Lung (tissue), 12 donors: ENCODE results near the gene CA5A. TPM values are rescaled to one million over a fixed set of nuclear protein-coding genes. Genes with fewer than 3 reads are reported as not detected.

Experiments used
- ATAC-seq: fragments of 200-7000 bp; cut with Tn5 transposase; one replicate; pipeline ENCODE4 v1.9.1; 2020; ENCODE audit warnings: moderate number of reproducible peaks; ENCODE audit not compliant: insufficient read depth, low FRiP score
- DNase-seq, 3 donors: peaks; one replicate each; pipeline ENCODE4 v3.0.0-alpha.2; 2013 to 2017
- H3K27ac ChIP-seq, 2 donors: one replicate each; pipeline ENCODE4 v1.5.1; 2013; ENCODE audit warnings: mild to moderate bottlenecking in 2 of 2, moderate library complexity in 2 of 2, control low read depth in 1 of 2, inconsistent platforms in 1 of 2, low read depth in 1 of 2, low read length in 1 of 2
- H3K27me3 ChIP-seq, 3 donors: one replicate each; pipeline ENCODE4 v1.5.1; 2013; ENCODE audit warnings: low read length in 2 of 3; ENCODE audit not compliant: control insufficient read depth in 3 of 3, insufficient read depth in 3 of 3
- H3K36me3 ChIP-seq, 4 donors: one replicate each; pipeline ENCODE4 v1.5.1; 2013; ENCODE audit warnings: low read length in 4 of 4, mild to moderate bottlenecking in 1 of 4, moderate library complexity in 1 of 4; ENCODE audit not compliant: control insufficient read depth in 4 of 4, insufficient read depth in 4 of 4
- H3K4me1 ChIP-seq, 5 donors: one replicate each; pipeline ENCODE4 v1.5.1; 2013; ENCODE audit warnings: low read length in 5 of 5, mild to moderate bottlenecking in 2 of 5, moderate library complexity in 1 of 5; ENCODE audit not compliant: control insufficient read depth in 5 of 5, insufficient read depth in 5 of 5
- H3K4me3 ChIP-seq: one replicate; pipeline ENCODE4 v1.5.1; 2013; ENCODE audit warnings: mild to moderate bottlenecking, control low read depth, moderate library complexity
- H3K9ac ChIP-seq, 2 donors: one replicate each; pipeline ENCODE4 v1.5.1; 2013; ENCODE audit warnings: low read length in 2 of 2, control low read depth in 1 of 2; ENCODE audit not compliant: insufficient read depth in 1 of 2
- H3K9me3 ChIP-seq, 4 donors: one replicate each; pipeline ENCODE4 v1.5.1; 2013; ENCODE audit warnings: low read length in 3 of 4, mild to moderate bottlenecking in 1 of 4, moderate library complexity in 1 of 4; ENCODE audit not compliant: control insufficient read depth in 4 of 4, insufficient read depth in 3 of 4
- WGBS, 2 donors: extraction: QIAGEN DNeasy Blood & Tissue Kit; methylation state at CpG; one replicate each; pipeline ENCODE4 v1.1.7; 2013; 5-methylcytosine and 5-hydroxymethylcytosine counted together
- polyA plus RNA-seq, 2 donors: library from polyadenylated mRNA; stranded (reverse); fragments of 200-250 nt; gene quantifications; one replicate each; pipeline ENCODE4 v1.2.1, GENCODE V29; 2013
- total RNA-seq, 2 donors: library from RNA; depleted of rRNA in 1 of 2; stranded (reverse); fragments of >200 nt in 1 of 2; gene quantifications; one replicate each; pipeline ENCODE4 v1.2.1, GENCODE V29; 2014 to 2021
- TF ChIP-seq, protein P1 (sequence below): IDR thresholded peaks from 2 replicates; pipeline ENCODE4 v1.5.1; 2012; ENCODE audit warnings: mild to moderate bottlenecking; ENCODE audit errors: control extremely low read depth, extremely low read depth
- donor health status: control.
- donor health status: control.
- donor health status: Bipolar disorder and iron deficiency.
- donor health status: healthy.
- donor health status: DM: yes; HTN: yes; CAD: no.

CA5A gene
- total and polyA plus RNA-seq, 4 donors: 0.03 to 0.63 (median 0.14) TPM; not detected in 1

DNA sequence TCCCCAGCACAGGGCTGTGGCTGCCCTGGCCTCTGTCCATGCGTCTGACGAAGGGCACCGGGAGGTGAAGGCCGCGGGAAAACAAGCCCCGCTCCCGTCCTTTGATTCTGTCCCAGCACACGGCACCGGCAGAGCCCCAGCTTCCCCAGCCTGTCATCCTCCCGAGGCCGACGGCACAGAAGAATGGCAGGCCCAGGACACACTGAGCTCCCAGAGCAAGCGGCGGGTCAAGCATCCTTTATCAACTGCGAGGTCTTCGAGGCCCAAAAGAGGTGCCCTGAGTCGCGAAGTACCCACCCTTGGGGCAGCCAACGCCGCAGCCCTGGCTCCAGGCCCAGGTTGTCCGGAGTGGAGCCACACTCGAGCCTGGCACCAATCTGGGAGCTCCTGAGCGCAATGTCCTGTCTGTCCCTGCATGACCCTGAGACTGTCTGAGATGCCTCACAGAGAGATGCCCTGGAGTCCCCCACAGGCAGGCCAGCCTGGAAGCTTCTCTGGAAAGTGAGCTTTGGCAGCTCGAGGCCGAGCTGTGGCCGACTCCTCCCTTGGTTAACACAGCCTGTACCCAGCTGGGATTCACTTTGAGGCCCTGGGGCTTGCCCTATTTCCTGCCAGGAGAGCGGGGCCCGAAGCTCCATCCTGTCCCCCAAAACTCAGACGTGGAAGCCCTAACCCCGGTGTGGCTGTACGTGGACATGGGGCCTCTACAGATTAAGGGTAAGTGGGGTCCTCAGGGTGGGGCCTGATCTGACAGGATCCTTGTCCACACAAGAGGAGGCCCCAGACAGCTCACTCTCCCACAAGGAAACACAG lies 90.3 kb downstream of the CA5A start:
- H3K9me3 ChIP-seq: no peaks in the 10 kb centered on the region
- TF ChIP-seq, protein P1, sequence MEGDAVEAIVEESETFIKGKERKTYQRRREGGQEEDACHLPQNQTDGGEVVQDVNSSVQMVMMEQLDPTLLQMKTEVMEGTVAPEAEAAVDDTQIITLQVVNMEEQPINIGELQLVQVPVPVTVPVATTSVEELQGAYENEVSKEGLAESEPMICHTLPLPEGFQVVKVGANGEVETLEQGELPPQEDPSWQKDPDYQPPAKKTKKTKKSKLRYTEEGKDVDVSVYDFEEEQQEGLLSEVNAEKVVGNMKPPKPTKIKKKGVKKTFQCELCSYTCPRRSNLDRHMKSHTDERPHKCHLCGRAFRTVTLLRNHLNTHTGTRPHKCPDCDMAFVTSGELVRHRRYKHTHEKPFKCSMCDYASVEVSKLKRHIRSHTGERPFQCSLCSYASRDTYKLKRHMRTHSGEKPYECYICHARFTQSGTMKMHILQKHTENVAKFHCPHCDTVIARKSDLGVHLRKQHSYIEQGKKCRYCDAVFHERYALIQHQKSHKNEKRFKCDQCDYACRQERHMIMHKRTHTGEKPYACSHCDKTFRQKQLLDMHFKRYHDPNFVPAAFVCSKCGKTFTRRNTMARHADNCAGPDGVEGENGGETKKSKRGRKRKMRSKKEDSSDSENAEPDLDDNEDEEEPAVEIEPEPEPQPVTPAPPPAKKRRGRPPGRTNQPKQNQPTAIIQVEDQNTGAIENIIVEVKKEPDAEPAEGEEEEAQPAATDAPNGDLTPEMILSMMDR: no peak
- DNase-seq: no peak
- H3K36me3 ChIP-seq: peaks cover 0 to 9% (median 0%) of the 10 kb centered on the region in 4 donors
- H3K9ac ChIP-seq: no peak overlapping the region
- ATAC-seq: no peak
- no peak overlapping the region for H3K27ac ChIP-seq
- peaks cover 0 to 15% (median 0%) of the 10 kb centered on the region in 5 donors for H3K4me1 ChIP-seq
- H3K27me3 ChIP-seq: no peaks in the 10 kb centered on the region
- no peak overlapping the region for H3K4me3 ChIP-seq
- 83 to 86% methylated on average over 31 of the region's 31 CpGs for WGBS, 2 donors

DNA sequence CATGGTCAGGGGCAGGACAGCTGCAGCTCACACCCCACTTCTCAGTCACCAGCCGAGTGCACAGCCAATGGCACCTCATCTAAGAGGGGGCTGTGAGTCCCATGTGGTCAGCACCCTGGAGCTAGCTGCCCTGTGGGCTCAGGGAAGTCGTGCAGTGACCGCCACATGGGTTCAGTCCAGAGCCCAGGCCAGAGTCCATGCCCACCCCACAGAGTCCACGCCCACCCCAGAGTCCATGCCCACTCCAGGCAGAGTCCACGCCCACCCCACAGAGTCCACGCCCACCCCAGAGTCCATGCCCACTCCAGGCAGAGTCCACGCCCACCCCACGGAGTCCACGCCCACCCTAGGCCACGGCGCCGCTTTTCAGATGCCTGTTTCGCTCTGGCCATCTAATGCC lies 91.1 kb downstream of the CA5A start:
- WGBS, 2 donors: 90 to 94% methylated on average over 13 of the region's 13 CpGs
- no peak for ATAC-seq
- no peak for DNase-seq
- Histone ChIP-seq H3K27ac (no peak overlapping the region), H3K9me3 (no peaks in the 10 kb centered on the region), H3K9ac (no peak overlapping the region), H3K4me3 (no peak overlapping the region), H3K36me3 (peaks cover 0 to 12% (median 0%) of the 10 kb centered on the region in 4 donors), H3K27me3 (no peaks in the 10 kb centered on the region), H3K4me1 (peaks cover 0 to 15% (median 0%) of the 10 kb centered on the region in 5 donors)
- TF ChIP-seq, protein P1: no peak

DNA sequence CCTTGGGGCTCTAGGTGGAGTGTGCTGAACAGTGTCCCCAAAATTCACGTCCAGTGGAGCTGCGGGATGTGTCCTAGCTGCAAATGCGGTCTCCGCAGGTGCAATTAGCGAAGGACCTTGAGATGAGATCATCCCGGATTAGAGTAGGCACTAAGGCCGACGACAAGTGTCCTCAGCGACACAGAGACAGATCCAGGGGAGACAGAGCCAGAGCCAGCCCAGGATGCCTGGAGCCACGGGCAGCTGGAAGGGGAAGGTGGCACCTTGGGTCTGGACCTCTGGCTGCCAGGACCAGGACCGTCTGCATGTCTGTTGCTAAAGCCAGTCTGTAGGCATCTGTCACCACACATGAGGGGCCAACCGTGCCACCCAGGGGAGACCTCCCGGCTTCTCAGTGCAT lies 91.5 kb downstream of the CA5A start:
- Histone ChIP-seq H3K9me3 (no peaks in the 10 kb centered on the region), H3K4me3 (no peak overlapping the region), H3K27me3 (no peaks in the 10 kb centered on the region), H3K27ac (no peak overlapping the region), H3K9ac (no peak overlapping the region), H3K36me3 (peaks cover 0 to 15% (median 0%) of the 10 kb centered on the region in 4 donors), H3K4me1 (peaks cover 0 to 15% (median 0%) of the 10 kb centered on the region in 5 donors)
- whole genome bisulfite sequencing, 2 donors: 79 to 91% methylated on average over 13 of the region's 13 CpGs
- DNase-seq (no peak), ATAC-seq (no peak)
- TF ChIP-seq, protein P1: no peak
